ENCODE data around the gene RMND5A.

Gene RMND5A

GRCh38 chr2:86825036-86825692 is 105.1 kb downstream of the RMND5A start:
- TF ChIP-seq CTCF (IDR thresholded peaks at IDR 0.05; ENCODE audit: control extremely low read depth, extremely low read depth, low read depth, missing control alignments) = no peak
- ChIA-PET POLR2A (no interaction called here), CTCF (interaction anchor here (1.1 to 2.3 kb wide), 2 partner anchors 17 to 60 kb away, joined by 4 to 9 read pairs; no protein-coding TSS in a partner anchor)
- no peak for DNase-seq (ENCODE audit: extremely low spot score)

- CTCF ChIA-PET = interaction anchor here (2.3 kb wide), 1 partner anchor 18 kb away, joined by 9 read pairs; no protein-coding TSS in a partner anchor
- POLR2A ChIA-PET = no interaction called here
- TF ChIP-seq CTCF (IDR thresholded peaks at IDR 0.05; ENCODE audit: control extremely low read depth, extremely low read depth, low read depth, missing control alignments) = no peak
- no peak for DNase-seq (ENCODE audit: extremely low spot score)
These were observed 105.7 kb downstream of the RMND5A start for GRCh38 chr2:86825693-86826381.

- no peak for DNase-seq (ENCODE audit: extremely low spot score)
- TF ChIP-seq CTCF (IDR thresholded peaks at IDR 0.05; ENCODE audit: control extremely low read depth, extremely low read depth, low read depth, missing control alignments) = no peak
- ChIA-PET POLR2A (no interaction called here), CTCF (no interaction called here)
These were observed 106.9 kb downstream of the RMND5A start for GRCh38 chr2:86826951-86827350.

All from GM10248 (cell line).